HG02759 (cell line): ENCODE measurements around the gene LEKR1.
A peak's percentile ranks its signal among the peaks of the same experiment; 100 is the strongest.
"Not testable (repeated sequence)": the region's sequence is repeated elsewhere in the genome, so short reads cannot be mapped to it uniquely, and the experiment has no call there.

ENCODE experiments used
- ATAC-seq: cut with Tn5 transposase; IDR thresholded peaks from one replicate; pipeline ENCODE4 v1.9.1; 2021; ENCODE audit warnings: mild to moderate bottlenecking, moderate library complexity; ENCODE audit not compliant: unreplicated experiment

The LEKR1 gene

GRCh38 chr3:156834435-156834834 is 8.3 kb downstream of the LEKR1 start:
- no peak for ATAC-seq

DNA sequence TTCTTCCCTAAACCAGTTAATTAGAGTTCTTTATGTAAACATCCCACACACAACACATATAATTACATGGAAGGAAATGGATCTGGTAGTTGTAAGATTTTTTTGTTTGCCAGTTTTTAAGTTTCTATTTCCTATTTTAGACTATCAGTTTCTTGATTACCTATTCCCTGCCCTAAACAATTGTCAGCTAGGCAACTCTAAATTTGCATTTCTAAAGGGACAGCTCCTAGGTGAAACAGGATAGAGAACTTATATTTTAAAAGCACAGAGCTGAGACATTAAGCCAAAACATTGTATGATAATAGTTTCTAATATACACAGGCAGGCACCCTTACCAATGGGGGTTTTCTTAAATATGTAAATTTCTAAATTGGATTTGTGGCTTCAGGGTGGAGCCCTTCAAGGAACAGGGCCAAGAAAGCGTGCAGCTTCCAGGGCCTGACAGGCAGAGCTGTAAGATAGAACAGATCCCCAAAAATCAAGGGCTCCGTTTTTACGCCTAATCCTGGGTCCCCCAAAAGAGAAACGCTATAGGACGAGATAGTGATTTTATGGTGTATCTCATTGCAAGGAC is 8.9 kb downstream of the LEKR1 start:
- peak; percentile 48 for ATAC-seq

DNA sequence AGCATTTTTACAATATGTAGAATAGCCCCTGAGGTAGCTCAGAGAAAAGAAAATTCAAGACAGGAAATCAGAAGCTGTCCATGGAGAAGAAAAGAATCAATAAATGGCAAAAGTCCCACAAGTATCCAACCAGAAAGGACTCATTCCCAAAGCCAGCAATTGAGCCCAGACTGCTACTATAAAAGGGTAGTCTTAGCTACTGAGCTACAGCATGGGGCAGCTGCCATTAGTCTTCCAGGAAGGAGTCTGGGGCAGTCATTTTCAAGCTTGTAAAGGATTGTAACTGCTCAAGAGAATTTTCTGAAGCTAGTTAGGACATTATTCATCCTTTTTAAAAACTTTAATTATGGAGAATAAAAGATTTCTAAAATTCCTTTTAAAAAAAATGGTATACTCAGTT is 10.5 kb downstream of the LEKR1 start:
- ATAC-seq, result no peak

DNA sequence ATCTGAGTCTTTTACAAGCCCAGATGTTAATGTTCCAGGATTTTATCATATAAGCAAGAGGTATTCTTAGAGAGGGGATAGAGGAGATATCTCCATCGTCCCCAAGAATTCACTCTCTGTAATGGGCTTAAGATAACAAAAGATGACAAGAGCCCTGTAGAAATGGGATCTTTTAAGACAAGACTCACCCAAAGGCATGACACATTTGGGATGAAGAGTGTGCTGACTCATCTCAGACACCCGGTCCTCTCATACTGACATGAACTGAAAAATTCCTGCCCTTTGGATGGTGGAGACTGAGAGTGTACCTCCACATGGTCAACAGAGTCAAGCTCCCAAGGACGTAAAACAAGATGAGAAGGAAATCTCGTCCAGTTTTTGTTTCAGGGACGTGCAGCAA is 11.0 kb downstream of the LEKR1 start:
- no peak for ATAC-seq

DNA sequence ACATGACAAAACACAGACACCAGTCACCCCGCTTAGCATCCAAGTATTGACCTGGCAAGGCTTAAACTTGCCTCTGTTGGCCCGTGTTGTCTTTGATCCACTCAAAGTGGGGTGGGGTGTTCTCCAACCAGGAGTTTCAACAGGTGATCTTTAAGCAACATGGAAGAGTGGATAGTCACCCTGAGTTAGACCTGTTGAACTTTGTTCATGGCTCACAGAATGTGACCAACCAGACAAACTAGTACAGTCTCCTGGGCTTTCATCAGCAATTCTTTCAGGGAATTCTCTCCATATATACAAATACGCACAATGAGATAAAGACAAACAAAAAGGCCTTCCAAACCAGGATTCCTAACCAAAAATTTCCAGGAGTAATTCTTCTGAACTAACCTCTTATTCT is 11.9 kb downstream of the LEKR1 start:
- ATAC-seq, result no peak

DNA sequence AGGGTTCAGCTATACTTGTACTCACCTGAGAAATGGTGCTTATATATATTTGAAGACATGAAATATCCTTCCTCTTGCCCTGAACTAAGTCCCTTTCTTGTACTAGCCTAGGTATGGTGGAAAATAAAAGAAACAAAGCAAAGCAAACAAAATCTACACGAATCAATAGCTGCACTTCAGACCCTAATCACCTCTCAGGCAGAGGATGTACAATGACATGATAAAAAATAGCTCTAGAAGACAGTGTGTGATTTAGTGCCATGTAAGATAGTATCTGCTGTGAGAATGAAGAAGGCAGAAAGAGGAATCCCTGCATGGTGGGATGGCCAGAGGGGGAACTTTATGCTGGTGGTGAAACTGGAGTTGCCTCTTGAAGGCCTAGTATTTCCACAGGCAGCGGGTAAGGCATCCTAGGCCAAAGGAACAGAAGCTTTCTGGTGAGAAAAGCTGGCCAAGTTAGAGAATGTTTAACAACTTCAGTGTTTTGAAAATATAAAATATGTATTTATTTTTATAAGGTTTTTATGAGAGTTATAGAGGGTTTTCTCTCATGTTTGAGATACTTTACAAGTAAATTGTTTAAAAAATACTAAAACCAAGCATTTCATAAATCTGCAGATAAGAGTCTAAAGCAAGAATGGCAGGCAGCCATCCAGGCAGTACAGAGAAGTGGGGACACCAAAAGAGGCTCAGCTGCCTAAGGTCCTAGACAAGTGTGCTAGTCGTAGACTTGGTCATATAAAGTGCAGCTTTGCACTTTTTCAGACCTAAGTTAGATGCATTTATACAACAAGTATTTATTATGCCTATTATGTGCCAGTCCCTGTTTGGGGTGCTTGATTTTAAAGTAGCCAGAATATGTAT is 14.9 kb downstream of the LEKR1 start:
- ATAC-seq, result no peak

- ATAC-seq, result no peak
These were observed 17.1 kb downstream of the LEKR1 start for GRCh38 chr3:156843071-156843808.

DNA sequence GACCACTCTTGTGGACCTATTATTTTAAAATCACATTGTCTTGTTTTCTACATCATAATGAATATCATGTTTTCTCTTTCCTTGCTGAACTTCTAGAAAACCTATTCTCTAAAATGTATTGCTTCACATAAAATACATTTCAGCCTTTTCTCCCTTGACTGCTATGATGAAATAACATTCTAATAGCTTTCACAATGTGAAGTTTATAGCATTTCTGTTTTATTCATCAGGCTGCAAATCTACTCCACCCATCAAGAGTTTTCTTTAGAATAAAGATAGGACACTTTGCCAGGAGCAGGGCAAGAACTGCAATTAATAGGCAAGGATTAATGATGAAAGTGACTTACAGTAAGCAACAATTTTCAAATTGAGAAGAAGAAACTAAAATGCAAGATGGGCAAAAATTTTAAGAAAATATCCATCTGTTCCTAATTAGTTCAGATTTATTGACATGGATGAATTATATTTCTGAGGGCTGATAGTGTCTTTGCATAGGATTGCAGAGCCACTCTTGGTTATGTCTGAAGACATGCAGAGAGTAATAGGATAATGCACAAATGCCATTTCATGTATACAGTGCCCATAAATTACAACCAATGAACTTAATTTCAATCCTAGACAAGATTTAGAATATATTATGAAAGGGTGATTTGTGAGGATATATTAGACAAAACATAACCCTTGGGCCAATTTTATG is 21.7 kb downstream of the LEKR1 start:
- ATAC-seq, result no peak

DNA sequence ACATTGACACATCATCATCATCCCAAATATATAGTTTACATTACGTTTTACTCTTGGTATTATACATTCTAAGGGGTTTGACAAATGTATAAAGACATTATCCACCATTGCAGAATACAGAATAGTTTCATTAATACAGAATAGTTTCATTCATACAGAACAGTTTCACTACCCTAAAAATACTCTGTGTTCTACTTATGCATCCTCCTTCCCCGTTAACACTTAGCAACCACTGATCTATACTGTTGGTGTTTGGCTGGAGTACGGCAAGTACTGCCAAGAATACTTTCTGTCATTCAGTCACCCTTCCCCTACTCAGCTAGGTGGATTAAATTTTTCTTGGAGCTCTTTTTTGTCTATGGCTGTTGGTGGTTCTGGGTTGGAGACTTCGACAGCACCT is 33.4 kb downstream of the LEKR1 start:
- ATAC-seq, result peak; percentile 93

DNA sequence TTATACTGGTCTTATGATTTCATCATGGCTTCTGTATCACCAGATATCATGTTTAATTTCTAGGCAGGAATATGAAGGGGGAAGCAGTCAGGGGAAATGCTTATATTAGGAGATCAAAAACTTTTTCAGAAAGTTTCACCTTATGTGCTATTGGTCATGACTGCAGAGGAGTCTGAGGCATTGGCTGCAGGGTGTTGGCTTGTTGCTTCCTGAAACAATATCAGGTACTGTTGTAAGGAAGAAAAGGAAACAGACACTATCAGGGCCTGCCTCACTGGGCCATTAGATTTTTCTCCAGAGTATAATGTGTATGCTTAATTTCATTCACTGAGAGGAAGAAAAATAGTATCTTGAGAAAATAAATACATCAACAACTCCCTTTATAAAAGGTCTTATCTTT is 34.7 kb downstream of the LEKR1 start:
- no peak for ATAC-seq

DNA sequence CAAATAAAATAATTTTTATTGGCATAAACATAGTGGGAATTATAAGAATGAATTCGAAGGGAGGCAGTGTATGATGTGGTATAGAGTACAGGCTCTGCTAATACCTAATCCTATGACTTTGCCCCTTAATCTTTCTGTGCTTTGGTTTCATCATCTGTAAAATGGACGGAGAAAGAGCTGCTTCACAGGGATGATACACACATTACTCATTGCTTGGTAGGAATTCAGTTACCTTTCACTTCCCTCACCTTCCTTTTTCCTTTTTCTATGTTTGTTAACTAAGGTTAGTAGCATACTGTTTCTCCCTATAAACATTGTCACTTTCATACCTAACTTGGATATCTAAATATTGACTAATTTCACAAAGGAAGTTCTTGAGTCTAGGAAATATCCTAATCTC is 36.2 kb downstream of the LEKR1 start:
- ATAC-seq, result no peak

DNA sequence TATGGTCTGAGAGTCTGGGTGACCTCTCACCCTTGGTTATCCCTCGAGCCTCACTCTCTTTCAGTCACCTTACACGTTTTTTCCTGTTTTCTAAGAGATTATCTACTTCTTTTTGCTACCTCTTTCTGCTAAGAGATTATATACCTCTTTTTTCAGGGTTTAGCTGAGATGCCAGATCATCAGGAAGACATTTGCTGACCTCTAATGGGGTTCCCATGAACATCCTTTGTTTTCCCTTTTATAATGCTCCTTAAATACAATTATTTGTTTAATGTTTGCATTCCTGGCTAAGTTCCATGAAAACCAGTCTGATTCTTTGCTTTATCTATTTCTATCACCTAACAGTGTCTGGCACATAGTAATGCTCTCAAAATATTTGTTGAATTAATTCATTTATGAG is 39.6 kb downstream of the LEKR1 start:
- no peak for ATAC-seq

DNA sequence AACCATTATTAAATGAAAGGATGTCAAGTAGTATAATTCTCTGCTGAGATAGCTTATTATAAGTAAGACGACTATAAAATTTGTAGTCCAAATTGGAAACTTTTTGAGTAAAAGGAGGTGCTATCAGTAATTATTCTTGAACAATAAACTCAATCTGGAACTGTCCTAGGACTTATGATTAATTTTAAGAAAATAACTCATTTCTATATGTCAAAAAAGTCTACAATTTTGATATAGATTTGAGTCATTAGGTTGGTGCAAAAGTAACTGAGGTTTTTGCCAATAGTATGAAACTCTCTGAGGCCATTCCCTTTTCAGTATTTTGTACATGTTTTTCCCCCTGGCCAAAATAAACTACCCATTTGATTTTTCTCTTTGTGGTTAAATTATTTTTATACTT is 41.0 kb downstream of the LEKR1 start:
- no peak for ATAC-seq

- no peak for ATAC-seq
These were observed 41.8 kb downstream of the LEKR1 start for GRCh38 chr3:156867920-156868319.

- ATAC-seq, result no peak
These were observed 47.8 kb downstream of the LEKR1 start for GRCh38 chr3:156873906-156874305.

- not testable (repeated sequence) for ATAC-seq
These were observed 53.3 kb downstream of the LEKR1 start for GRCh38 chr3:156879491-156879890.

DNA sequence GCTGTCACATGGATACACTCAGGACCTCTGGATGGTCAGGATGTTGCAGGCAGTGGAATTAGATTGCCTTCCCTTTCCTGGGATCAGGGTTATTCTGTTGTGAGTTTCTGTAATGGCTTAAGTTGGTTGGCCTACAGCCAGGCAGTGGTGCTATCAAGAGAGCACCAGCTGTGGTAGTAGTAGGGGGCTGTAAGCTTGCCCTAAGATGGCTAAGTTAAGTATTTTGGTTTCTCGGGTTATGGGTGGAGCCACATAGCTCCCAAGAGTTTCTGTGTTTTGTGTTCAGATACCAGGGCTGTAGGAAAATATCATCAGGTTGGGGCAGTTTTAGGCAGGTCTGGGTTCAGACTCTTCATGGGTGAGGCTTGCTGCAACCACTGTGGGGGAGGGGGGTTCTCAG is 59.6 kb downstream of the LEKR1 start:
- no peak for ATAC-seq

- ATAC-seq, result no peak
These were observed 62.0 kb downstream of the LEKR1 start for GRCh38 chr3:156888176-156888575.

GRCh38 chr3:156888576-156888975 is 62.4 kb downstream of the LEKR1 start:
- ATAC-seq, result no peak

DNA sequence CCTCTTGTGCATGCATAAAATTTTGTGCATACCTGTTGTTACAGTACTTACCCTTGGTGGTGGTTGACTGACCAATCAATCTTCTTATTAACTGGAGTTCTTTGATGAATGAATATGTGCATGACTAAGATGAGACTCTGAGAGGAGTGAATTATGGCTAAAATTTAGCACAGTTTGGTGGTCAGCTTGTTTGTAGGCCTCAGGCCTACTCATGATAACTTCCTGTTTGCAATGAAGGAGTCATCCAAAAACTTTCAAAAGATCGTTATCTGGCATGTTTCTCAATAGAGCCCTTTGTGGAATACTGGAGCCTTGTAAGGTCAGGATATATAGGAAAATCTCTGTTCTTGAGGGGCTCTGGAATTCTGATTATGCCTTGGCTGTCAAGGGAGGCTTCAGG is 66.5 kb downstream of the LEKR1 start:
- ATAC-seq, result no peak

GRCh38 chr3:156895374-156895773 is 69.2 kb downstream of the LEKR1 start:
- not testable (repeated sequence) for ATAC-seq
